ENCODE results near the gene DPP6.

DPP6 gene

DNA sequence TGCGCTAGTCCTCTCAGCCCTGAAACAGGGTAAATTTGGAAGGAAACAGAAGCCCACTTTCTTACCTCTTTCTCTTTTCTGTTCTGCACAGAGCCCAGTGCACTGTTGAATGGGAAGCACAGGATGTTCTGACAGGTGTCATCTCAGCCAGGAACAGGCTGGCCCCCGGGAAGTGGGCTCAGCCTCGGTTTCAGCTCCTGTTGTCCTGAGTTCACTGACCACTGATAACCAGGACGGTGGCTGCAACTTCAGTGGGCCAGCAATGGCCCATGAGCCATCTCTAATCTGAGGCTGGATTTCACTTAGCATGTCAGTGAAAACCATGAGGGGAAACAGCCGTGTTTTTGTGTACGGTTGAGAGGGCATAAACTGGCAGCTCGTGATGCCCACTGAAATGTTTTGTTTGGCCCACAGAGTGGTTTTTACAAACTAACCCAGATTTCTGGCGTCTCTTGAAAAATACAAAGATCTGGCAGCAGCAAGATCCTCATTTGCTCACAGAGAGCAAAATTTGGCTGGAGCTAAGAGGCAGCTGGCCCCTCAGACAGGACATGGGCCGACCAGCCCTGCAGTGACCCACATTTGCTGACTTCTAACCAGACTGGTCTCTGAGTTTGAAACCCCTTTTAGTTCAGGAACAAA lies 494.9 kb downstream of the DPP6 start:
- no CpG with 5 or more reads among the region's 9 CpGs for WGBS (ENCODE audit: extremely low coverage, insufficient coverage, low lambda C conversion rate)
- Histone ChIP-seq H3K4ac (ENCODE audit: low read depth, low read length) (no peak overlapping the region), H4K5ac (ENCODE audit: low read length) (no peak overlapping the region), H3K23ac (ENCODE audit: low read length) (no peak overlapping the region), H3K27me3 (ENCODE audit: insufficient read depth, low read length, poor library complexity) (no peaks in the 10 kb centered on the region), H3K4me1 (ENCODE audit: control insufficient read depth, low read depth, low read length) (no peaks in the 10 kb centered on the region), H2BK15ac (replicated peaks; ENCODE audit: low read depth) (no peak overlapping the region), H2AK5ac (ENCODE audit: low read length) (no peak overlapping the region), H3K56ac (ENCODE audit: low read length) (no peak overlapping the region), H3K27ac (ENCODE audit: low read depth, low read length) (no peak overlapping the region), H3K18ac (ENCODE audit: low read length) (no peak overlapping the region), H3K4me3 (ENCODE audit: low read length) (no peak overlapping the region), H3K9ac (ENCODE audit: low read length) (no peak overlapping the region), H3K4me2 (ENCODE audit: low read length) (no peak overlapping the region), H2BK120ac (ENCODE audit: low read depth, low read length) (no peak overlapping the region), H4K8ac (ENCODE audit: low read depth, low read length) (no peak overlapping the region), H2BK5ac (ENCODE audit: low read length) (no peak overlapping the region), H3K79me2 (ENCODE audit: control insufficient read depth, insufficient read depth, low read length) (no peaks in the 10 kb centered on the region), H3K36me3 (ENCODE audit: control insufficient read depth, insufficient read depth, low read length) (no peaks in the 10 kb centered on the region), H3K79me1 (ENCODE audit: low read length) (no peaks in the 10 kb centered on the region)
- DNase-seq, result no peak

DNA sequence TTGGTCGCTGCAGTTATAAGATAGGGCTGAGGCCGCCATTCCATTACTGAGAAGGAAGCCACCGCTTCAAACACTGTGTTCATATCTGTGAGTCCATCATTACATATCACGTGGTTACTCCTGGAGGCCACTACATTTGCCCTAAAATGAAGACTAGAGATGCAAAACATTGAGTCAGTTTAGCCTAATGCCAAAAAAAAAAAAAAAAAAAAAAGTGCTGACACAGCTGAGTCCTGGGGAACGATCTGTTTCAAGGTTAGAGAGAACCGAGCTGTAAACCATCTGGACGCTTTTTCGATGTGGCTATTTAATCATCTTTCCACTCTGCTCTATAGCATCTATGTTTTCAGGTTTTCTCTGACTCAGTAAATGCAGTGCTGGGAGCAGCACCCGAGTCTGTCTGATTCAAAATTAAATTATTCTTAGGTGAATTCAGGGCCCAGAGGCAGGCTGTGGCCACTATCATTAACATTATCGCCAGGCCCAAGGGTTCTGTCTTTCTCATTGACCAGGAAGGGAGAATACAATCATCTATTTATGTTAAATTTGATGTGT lies 501.6 kb downstream of the DPP6 start:
- Histone ChIP-seq H3K4me2 (ENCODE audit: low read length) (no peak overlapping the region), H3K27me3 (ENCODE audit: insufficient read depth, low read length, poor library complexity) (no peaks in the 10 kb centered on the region), H2BK5ac (ENCODE audit: low read length) (no peak overlapping the region), H3K4me3 (ENCODE audit: low read length) (no peak overlapping the region), H4K5ac (ENCODE audit: low read length) (no peak overlapping the region), H2BK15ac (replicated peaks; ENCODE audit: low read depth) (no peak overlapping the region), H2AK5ac (ENCODE audit: low read length) (no peak overlapping the region), H3K4me1 (ENCODE audit: control insufficient read depth, low read depth, low read length) (no peaks in the 10 kb centered on the region), H3K18ac (ENCODE audit: low read length) (no peak overlapping the region), H3K36me3 (ENCODE audit: control insufficient read depth, insufficient read depth, low read length) (no peaks in the 10 kb centered on the region), H3K79me2 (ENCODE audit: control insufficient read depth, insufficient read depth, low read length) (no peaks in the 10 kb centered on the region), H3K56ac (ENCODE audit: low read length) (no peak overlapping the region), H3K79me1 (ENCODE audit: low read length) (no peaks in the 10 kb centered on the region), H3K9ac (ENCODE audit: low read length) (no peak overlapping the region), H2BK120ac (ENCODE audit: low read depth, low read length) (no peak overlapping the region), H4K8ac (ENCODE audit: low read depth, low read length) (no peak overlapping the region), H3K23ac (ENCODE audit: low read length) (no peak overlapping the region), H3K4ac (ENCODE audit: low read depth, low read length) (no peak overlapping the region), H3K27ac (ENCODE audit: low read depth, low read length) (no peak overlapping the region)
- WGBS (ENCODE audit: extremely low coverage, insufficient coverage, low lambda C conversion rate), result no CpG with 5 or more reads among the region's 10 CpGs
- no peak for DNase-seq

DNA sequence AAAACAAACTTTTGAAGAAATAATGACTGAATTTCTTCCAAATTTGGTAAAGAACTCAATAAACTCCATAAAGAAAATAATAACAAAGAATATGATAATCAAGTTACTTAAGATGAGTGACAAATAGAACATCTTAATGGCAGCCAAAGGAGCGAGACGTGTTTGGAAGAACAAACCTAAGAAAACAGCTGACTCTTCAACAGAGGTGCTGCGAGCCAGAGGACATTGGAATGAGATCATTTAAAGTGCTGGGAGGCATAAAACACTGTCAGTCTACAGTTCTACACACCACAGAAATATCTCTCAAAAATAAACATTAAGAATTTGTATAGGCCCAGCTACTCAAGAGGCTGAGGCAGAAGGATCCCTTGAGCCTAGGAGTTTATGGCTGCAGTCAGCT lies 507.3 kb downstream of the DPP6 start:
- DNase-seq, result no peak
- H3K4me1 ChIP-seq (ENCODE audit: control insufficient read depth, low read depth, low read length), result no peaks in the 10 kb centered on the region
- H3K79me1 ChIP-seq (ENCODE audit: low read length), result no peaks in the 10 kb centered on the region
- H2BK5ac ChIP-seq (ENCODE audit: low read length), result no peak overlapping the region
- H3K27ac ChIP-seq (ENCODE audit: low read depth, low read length), result no peak overlapping the region
- no peaks in the 10 kb centered on the region for H3K27me3 ChIP-seq (ENCODE audit: insufficient read depth, low read length, poor library complexity)
- no peak overlapping the region for H2BK120ac ChIP-seq (ENCODE audit: low read depth, low read length)
- H3K4me2 ChIP-seq (ENCODE audit: low read length), result no peak overlapping the region
- no peak overlapping the region for H2AK5ac ChIP-seq (ENCODE audit: low read length)
- H4K5ac ChIP-seq (ENCODE audit: low read length), result no peak overlapping the region
- H3K79me2 ChIP-seq (ENCODE audit: control insufficient read depth, insufficient read depth, low read length), result no peaks in the 10 kb centered on the region
- no peak overlapping the region for H3K23ac ChIP-seq (ENCODE audit: low read length)
- no peak overlapping the region for H3K9ac ChIP-seq (ENCODE audit: low read length)
- no peak overlapping the region for H3K4me3 ChIP-seq (ENCODE audit: low read length)
- H4K8ac ChIP-seq (ENCODE audit: low read depth, low read length), result no peak overlapping the region
- H3K56ac ChIP-seq (ENCODE audit: low read length), result no peak overlapping the region
- H3K4ac ChIP-seq (ENCODE audit: low read depth, low read length), result no peak overlapping the region
- H3K18ac ChIP-seq (ENCODE audit: low read length), result no peak overlapping the region
- H2BK15ac ChIP-seq (replicated peaks; ENCODE audit: low read depth), result no peak overlapping the region
- no peaks in the 10 kb centered on the region for H3K36me3 ChIP-seq (ENCODE audit: control insufficient read depth, insufficient read depth, low read length)
- WGBS (ENCODE audit: extremely low coverage, insufficient coverage, low lambda C conversion rate), result no CpG with 5 or more reads among the region's 3 CpGs

DNA sequence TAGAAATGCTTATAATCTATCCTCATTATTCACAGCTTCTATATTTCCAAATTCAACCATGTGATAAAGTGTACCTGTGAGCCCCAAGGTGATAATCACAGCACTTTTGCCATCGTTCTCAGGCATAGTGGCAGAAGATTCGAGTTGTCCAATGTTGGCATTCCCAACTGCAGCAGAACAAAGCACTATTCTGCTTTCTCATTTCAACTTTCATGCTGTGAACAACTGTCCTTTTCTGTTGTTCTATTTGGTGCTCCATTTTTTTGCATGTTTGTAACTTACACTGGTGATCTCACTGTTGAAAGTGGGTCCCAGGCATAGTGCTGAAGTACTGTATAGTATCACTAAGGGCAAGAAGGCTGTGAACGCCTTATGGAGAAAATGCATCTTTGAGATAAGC lies 512.5 kb downstream of the DPP6 start:
- no peak overlapping the region for H4K5ac ChIP-seq (ENCODE audit: low read length)
- DNase-seq, result no peak
- no peak overlapping the region for H3K27ac ChIP-seq (ENCODE audit: low read depth, low read length)
- H2BK120ac ChIP-seq (ENCODE audit: low read depth, low read length), result no peak overlapping the region
- no peak overlapping the region for H4K8ac ChIP-seq (ENCODE audit: low read depth, low read length)
- no peaks in the 10 kb centered on the region for H3K79me1 ChIP-seq (ENCODE audit: low read length)
- H3K4me3 ChIP-seq (ENCODE audit: low read length), result no peak overlapping the region
- no peak overlapping the region for H3K4me2 ChIP-seq (ENCODE audit: low read length)
- H3K9ac ChIP-seq (ENCODE audit: low read length), result no peak overlapping the region
- H2BK15ac ChIP-seq (replicated peaks; ENCODE audit: low read depth), result no peak overlapping the region
- H3K18ac ChIP-seq (ENCODE audit: low read length), result no peak overlapping the region
- H3K56ac ChIP-seq (ENCODE audit: low read length), result no peak overlapping the region
- no peak overlapping the region for H2AK5ac ChIP-seq (ENCODE audit: low read length)
- no peak overlapping the region for H2BK5ac ChIP-seq (ENCODE audit: low read length)
- no peak overlapping the region for H3K23ac ChIP-seq (ENCODE audit: low read length)
- no peak overlapping the region for H3K4ac ChIP-seq (ENCODE audit: low read depth, low read length)
- H3K79me2 ChIP-seq (ENCODE audit: control insufficient read depth, insufficient read depth, low read length), result no peaks in the 10 kb centered on the region
- no peaks in the 10 kb centered on the region for H3K27me3 ChIP-seq (ENCODE audit: insufficient read depth, low read length, poor library complexity)
- H3K36me3 ChIP-seq (ENCODE audit: control insufficient read depth, insufficient read depth, low read length), result no peaks in the 10 kb centered on the region
- H3K4me1 ChIP-seq (ENCODE audit: control insufficient read depth, low read depth, low read length), result no peaks in the 10 kb centered on the region
- WGBS (ENCODE audit: extremely low coverage, insufficient coverage, low lambda C conversion rate), result no CpG with 5 or more reads among the region's 3 CpGs

DNA sequence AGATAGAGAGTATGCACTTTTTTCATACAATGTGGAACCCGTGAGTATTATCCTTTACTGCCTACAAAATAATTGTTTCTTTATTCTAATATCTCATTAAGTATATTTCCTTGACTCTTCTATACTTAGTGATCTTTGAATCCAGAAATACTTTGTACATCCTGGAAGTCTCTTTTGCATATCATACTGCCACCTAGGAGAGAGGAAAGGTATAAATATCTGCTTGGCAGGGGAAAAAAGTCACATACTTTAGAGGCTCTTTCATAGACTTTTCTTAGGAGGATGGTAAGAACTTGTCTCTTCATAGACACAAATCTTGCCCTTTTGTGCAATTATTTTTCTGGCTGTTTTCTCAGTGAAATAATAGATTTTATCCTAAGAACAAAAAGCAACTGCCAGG lies 514.7 kb downstream of the DPP6 start:
- H3K4me3 ChIP-seq (ENCODE audit: low read length), result no peak overlapping the region
- H3K79me1 ChIP-seq (ENCODE audit: low read length), result no peaks in the 10 kb centered on the region
- no peak overlapping the region for H4K5ac ChIP-seq (ENCODE audit: low read length)
- no peaks in the 10 kb centered on the region for H3K79me2 ChIP-seq (ENCODE audit: control insufficient read depth, insufficient read depth, low read length)
- H3K4me2 ChIP-seq (ENCODE audit: low read length), result no peak overlapping the region
- H3K4ac ChIP-seq (ENCODE audit: low read depth, low read length), result no peak overlapping the region
- no peak overlapping the region for H2BK15ac ChIP-seq (replicated peaks; ENCODE audit: low read depth)
- no peaks in the 10 kb centered on the region for H3K36me3 ChIP-seq (ENCODE audit: control insufficient read depth, insufficient read depth, low read length)
- no peaks in the 10 kb centered on the region for H3K27me3 ChIP-seq (ENCODE audit: insufficient read depth, low read length, poor library complexity)
- WGBS (ENCODE audit: extremely low coverage, insufficient coverage, low lambda C conversion rate), result no CpG with 5 or more reads among the region's 1 CpG
- H3K27ac ChIP-seq (ENCODE audit: low read depth, low read length), result no peak overlapping the region
- H3K18ac ChIP-seq (ENCODE audit: low read length), result no peak overlapping the region
- no peak overlapping the region for H2BK5ac ChIP-seq (ENCODE audit: low read length)
- DNase-seq, result peak; percentile 17
- no peak overlapping the region for H4K8ac ChIP-seq (ENCODE audit: low read depth, low read length)
- H3K23ac ChIP-seq (ENCODE audit: low read length), result no peak overlapping the region
- no peak overlapping the region for H3K9ac ChIP-seq (ENCODE audit: low read length)
- H3K4me1 ChIP-seq (ENCODE audit: control insufficient read depth, low read depth, low read length), result no peaks in the 10 kb centered on the region
- no peak overlapping the region for H2BK120ac ChIP-seq (ENCODE audit: low read depth, low read length)
- H3K56ac ChIP-seq (ENCODE audit: low read length), result no peak overlapping the region
- no peak overlapping the region for H2AK5ac ChIP-seq (ENCODE audit: low read length)

DNA sequence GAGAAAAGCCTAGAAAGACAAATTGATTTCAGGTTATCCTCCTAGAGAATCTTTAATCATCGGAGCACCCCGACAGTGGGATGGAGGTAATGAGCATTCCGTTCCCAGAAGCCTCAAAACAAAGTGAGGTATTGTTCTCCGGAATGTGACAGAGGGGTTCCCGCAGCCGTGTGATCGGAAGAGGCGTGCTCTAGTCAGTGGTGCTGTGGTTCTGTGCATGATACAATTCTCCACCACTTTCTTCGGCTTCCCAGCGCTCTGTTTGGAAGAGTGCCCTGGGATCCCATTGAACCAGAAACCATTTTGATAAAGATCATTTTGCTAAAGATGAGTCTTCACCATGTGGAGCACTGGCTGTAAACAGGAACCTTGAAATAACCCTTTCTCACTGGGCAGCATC lies 516.1 kb downstream of the DPP6 start:
- H3K79me1 ChIP-seq (ENCODE audit: low read length), result no peaks in the 10 kb centered on the region
- H3K9ac ChIP-seq (ENCODE audit: low read length), result no peak overlapping the region
- no peak overlapping the region for H2BK5ac ChIP-seq (ENCODE audit: low read length)
- no peak overlapping the region for H2BK15ac ChIP-seq (replicated peaks; ENCODE audit: low read depth)
- no peak overlapping the region for H3K4me3 ChIP-seq (ENCODE audit: low read length)
- H3K4ac ChIP-seq (ENCODE audit: low read depth, low read length), result no peak overlapping the region
- no peaks in the 10 kb centered on the region for H3K4me1 ChIP-seq (ENCODE audit: control insufficient read depth, low read depth, low read length)
- no peak for DNase-seq
- no peaks in the 10 kb centered on the region for H3K27me3 ChIP-seq (ENCODE audit: insufficient read depth, low read length, poor library complexity)
- H3K27ac ChIP-seq (ENCODE audit: low read depth, low read length), result no peak overlapping the region
- WGBS (ENCODE audit: extremely low coverage, insufficient coverage, low lambda C conversion rate), result no CpG with 5 or more reads among the region's 10 CpGs
- no peak overlapping the region for H3K56ac ChIP-seq (ENCODE audit: low read length)
- no peak overlapping the region for H3K23ac ChIP-seq (ENCODE audit: low read length)
- no peak overlapping the region for H4K8ac ChIP-seq (ENCODE audit: low read depth, low read length)
- H3K18ac ChIP-seq (ENCODE audit: low read length), result no peak overlapping the region
- H3K36me3 ChIP-seq (ENCODE audit: control insufficient read depth, insufficient read depth, low read length), result no peaks in the 10 kb centered on the region
- no peak overlapping the region for H2AK5ac ChIP-seq (ENCODE audit: low read length)
- no peak overlapping the region for H4K5ac ChIP-seq (ENCODE audit: low read length)
- no peak overlapping the region for H3K4me2 ChIP-seq (ENCODE audit: low read length)
- no peaks in the 10 kb centered on the region for H3K79me2 ChIP-seq (ENCODE audit: control insufficient read depth, insufficient read depth, low read length)
- no peak overlapping the region for H2BK120ac ChIP-seq (ENCODE audit: low read depth, low read length)
